SHP77 (cell line): ENCODE data around the gene TBC1D22A.

Experiments
- DNase-seq, 2 experiments: peaks; one replicate each; lab custom pipeline; 2025; lab: John Stamatoyannopoulos, UW

The TBC1D22A gene

DNA sequence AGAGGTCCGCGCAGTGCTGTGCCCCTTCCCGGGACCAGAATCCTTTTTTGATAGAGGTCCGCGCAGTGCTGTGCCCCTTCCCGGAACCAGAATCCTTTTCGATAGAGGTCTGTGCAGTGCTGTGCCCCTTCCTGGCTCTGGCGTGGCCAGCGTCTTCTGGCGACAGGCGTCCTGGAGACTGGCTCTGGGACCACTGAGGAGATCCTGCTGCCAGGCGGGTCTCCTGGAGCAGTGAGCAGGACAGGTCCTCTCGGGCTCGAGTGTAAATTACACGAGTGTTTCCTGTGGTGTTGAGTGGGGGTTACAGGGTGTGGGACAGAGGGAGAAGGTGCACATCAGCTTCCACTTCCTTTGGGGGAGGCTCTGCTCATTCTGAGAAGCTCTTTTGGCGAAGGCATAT lies 98.1 kb downstream of the TBC1D22A start:
- DNase-seq = no peak

DNA sequence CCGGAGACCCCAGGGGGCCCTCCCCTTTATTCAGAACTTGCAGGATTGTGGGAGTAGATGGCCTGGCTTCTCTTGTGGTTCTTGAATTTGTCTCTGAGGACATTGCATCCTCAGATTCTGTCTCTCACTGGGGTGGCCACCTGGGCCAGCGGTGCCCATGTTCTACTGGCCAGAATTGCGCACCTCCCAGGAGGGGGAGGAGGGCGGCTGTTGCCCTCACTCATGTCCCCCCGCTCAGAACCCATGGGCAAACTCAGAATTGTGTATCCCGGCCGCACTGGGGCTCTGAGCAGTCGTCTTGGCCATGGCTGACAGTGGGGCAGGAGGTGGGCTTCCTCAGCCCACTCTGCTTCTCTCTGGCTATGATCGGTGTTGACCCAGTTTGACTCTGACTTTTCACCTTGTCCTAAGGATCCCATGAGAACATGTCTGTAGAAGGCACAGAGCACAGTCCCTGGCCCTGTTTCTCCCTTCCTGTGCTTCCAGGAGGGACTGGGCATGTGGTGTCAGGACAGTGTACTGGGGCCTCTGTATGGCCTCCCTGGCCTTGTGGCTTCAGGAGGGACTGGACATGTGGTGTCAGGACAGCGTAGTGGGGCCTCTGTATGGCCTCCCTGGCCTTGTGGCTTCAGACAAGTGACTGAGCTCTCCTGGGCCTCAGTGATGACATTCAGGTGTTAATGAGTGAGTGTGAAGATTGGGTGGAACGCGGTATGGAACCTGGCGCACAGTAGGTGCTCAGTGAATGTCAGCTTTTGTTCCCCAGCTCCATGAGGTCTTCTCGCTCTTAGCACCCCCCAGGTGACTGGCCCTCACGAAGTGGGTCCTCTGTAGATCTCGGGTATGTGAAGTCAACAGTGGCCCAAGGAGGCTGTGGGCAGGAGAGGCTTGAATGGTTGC lies 99.3 kb downstream of the TBC1D22A start:
- DNase-seq = no peak

DNA sequence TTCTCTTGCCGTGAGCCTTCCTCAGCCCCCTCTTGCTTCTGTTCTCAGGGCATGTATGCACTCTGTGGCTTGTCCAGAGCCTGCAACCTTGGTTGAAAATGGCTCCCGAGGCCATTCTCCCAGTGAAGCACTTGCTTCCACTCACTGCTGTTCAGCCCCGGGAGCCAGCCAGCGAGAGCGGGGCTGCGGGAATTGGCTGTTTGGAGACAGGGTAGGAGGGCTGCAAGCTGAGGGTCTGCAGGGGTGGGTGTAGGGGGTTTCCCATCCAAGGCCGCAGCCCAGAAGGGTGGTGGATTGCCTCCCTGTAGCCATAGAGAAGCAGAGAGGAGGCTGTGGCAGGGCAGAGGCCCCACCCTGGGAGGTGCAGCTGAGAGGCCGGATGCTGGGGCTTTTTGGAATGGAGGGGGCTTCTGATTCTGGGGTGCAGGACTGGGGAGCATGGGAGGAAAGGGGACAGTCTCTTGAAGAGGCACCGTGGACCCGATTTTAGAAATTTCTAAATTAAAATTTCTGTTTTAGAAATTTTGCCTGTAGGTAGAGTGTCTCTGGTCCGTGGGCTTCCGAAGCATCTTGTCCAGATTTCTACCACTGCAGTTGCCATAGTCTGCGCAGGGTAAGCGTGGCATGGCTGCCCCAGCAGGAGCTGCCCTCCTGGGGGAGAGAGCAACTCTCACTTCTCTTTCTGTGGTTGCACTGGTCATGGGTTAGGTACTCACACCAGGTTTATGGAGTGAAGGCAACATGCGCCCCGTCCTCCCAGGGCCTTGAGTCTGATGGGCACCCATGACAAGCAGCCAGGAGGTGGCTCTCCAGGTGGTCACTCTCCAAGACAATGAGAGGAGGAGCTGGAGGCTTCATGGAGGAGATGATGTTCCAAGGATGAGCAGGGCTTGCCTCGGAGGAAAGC lies 100.2 kb downstream of the TBC1D22A start:
- DNase-seq = no peak

DNA sequence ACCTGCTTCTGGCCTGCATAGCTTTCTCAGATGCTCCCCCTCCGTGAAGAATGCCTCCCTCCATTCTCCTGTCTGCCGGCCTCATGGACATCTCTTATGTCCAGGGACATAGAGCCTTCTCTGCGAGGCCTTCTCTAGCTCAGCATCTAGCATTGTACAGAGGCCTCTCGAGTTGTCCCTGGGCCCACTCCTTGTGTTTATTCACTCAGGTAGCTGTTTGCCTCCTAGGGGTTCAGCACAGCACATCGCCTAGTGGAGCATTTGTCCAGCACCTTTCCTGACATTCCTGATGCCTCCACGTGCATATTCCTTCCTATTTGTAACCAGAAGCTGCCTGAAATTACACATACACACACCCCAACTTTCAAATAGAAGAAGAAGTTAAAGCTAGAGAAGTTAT lies 101.3 kb downstream of the TBC1D22A start:
- no peak for DNase-seq

DNA sequence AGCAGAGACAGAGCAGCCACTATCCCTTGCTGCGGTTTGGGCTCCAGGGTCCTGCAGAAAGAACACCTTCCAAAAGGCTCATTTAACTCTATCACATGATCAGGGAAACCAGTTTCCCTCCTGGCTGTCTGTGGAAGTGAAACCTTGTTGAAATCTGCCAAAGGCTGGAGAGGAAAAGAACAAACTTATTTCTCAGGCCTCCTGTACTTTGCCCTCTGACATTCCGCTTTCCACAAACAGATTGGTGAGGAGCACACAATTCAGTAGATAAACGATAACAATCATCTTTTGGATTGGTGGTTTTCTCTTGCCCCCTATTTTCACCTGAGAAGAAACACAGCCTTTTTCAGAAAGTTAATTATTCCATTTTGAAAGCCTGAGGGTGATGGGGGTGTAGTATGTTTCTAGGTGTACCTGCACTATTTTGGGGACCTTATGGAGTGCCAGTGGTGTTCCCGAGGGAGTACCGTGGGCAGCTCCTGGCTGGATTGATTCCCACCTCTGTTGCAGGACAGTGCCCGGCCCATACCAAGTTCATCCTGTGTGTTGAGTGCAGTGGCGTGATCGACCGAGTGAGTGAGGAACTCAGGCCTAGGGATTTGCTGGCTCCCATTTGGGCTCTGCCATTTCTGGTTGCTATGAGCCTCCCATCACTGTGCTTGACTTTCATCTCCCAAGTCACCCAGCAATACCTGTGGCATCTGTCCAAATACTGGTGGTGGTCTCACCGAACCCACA lies 102.0 kb downstream of the TBC1D22A start:
- DNase-seq = no peak

DNA sequence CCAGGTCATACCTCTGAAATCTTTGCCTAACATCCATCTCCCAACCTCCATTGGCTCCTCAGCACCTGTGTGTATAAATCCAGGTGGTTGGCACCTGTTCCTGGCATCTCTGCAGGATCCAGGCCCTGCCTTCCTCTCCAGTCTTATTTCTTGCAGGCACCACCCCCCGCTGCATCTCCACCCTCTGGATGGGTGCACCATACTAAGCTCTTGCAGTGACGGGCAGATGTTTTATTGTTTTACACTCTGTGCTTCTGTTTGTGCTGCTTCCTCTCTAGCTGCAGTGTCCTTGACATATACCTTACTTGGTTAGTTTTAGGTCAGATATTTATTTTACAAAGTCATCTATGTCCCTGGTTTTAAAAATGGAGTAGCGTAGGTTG lies 102.6 kb downstream of the TBC1D22A start:
- DNase-seq = no peak

DNA sequence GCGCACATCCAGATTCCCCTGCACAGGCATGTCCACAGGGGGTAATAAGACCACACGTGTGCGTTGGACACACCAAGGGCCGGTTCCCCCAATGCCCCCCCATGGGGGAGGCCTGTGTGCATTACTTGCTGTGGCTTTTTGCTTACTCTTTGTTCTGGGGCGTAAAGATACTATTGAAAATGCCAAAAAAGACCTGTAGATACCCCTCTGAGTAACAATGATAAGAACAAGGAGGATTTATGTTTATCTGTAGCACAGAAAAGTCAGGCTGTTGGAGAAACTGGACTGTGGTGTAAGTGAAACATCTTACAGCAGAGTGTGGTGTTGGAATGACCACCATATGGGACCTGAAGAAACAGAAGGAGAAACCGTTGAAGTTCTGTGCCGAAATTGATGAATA lies 103.2 kb downstream of the TBC1D22A start:
- DNase-seq = no peak

DNA sequence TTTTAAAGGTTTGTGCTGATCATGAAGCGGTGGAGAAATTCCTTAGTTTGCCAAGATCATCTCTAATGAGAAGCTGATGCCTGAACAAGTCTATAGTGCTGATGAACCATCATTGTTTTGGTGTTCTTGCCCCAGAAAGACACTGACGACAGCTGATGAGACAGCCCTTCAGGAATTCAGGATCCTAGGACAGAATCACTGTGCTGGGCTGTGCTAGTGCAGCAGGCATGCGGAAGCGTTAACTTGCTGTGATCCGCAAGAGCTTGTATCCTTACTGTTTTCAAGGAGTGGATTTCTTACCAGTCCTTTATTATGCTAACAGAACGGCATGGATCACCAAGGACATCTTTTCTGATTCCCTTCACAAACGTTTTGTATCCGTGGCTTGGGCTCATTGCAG lies 104.1 kb downstream of the TBC1D22A start:
- no peak for DNase-seq

DNA sequence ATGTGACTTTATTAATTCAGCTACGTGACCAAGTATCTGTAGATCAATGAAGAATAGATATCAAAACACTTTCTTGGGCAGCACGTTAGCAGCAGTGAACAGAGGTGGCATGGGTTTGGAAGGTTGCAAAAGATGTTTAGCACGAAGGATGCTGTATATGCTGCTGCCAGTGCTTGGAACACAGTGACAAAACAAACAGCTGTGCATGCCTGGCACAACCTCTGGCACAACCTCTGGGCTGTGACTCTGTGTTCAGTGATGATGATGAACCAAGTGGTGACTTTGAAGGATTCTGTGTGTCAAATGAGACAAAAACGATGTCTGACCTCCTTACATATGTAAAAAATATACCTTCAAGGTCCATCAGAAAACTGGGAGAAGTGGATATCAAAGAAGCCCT lies 104.7 kb downstream of the TBC1D22A start:
- no peak for DNase-seq

DNA sequence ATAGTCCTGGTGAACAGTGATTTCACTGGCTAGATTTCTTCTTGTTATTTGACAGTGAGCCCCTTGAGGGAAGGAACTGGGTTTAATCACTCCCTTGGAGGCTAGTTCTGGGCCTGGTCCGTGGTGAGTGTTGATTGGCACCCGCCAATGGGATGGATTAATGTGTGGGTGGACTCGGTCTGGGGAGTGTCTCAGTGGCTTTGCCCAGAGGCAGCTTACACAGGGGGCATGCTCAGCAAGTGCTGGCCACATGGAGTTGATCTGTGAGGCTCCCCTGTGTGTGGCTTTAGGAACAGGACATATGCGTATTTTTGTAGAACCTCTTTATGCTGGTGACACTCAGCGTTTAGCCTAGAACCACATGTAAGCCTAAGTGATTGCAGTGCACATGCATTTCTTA lies 106.9 kb downstream of the TBC1D22A start:
- DNase-seq = no peak

DNA sequence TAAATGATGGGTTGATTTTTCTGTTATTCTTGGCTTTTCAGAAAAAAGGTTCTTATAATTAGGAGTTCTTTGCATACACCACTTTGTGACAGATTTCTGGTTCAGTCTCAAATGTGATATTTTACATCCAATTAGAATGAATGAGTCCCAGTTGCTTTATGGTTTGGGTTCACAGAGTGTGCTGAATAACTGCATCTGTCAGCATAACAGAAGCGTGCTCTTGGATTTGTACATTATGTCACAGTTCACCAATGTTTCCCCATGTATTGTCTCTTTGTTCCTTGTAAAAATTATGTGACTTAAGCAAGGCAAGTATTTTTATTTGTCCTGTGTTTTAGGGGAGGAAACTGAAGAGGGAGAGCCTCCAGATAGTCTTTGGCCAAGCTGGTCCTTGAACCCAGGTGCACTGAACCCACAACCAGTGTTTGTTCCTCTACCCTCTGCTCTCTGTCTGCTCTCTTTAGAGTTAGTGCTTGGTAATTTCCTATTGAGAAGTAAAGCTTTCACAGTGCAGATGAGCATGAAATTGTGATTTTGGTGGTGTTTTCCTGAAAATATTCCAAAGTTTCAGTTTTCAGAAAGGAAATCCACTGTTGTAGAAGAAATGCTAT lies 107.5 kb downstream of the TBC1D22A start:
- no peak for DNase-seq

DNA sequence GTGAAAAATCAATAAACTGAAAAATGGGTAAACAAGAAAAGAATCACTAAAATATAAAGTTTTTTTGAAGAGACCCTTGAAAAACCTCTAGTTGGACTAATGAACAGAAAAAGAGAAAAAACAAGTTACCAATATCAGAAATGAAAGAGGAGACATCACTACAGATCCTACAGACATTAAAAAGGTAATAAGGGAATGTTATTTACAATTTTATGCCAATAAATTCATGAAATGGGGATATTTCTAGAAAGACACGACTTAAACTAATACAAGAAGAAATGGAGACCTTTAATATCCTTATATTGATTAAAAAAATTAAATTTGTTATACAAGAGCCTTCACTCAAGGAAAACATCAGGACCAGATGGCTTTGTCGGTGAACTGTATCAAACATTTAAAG lies 109.4 kb downstream of the TBC1D22A start:
- DNase-seq = no peak

DNA sequence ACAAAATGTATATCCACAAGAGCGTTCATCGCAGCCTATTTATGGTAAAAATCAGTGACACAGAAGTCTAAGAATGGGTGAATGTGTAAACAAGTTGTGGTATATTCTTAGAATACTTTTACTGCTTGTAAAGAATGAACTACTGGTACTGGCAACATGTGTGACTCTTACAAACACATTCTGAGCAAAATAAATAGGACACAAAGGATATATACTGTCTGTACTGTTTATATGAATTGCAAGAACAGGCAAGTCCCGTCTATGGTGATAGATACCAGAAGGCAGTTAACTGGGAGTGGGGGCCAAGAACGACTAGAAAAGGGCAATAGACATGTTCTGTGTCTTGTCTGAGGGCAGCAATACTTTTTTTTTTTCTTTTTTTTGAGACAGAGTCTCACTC lies 112.6 kb downstream of the TBC1D22A start:
- DNase-seq = no peak

DNA sequence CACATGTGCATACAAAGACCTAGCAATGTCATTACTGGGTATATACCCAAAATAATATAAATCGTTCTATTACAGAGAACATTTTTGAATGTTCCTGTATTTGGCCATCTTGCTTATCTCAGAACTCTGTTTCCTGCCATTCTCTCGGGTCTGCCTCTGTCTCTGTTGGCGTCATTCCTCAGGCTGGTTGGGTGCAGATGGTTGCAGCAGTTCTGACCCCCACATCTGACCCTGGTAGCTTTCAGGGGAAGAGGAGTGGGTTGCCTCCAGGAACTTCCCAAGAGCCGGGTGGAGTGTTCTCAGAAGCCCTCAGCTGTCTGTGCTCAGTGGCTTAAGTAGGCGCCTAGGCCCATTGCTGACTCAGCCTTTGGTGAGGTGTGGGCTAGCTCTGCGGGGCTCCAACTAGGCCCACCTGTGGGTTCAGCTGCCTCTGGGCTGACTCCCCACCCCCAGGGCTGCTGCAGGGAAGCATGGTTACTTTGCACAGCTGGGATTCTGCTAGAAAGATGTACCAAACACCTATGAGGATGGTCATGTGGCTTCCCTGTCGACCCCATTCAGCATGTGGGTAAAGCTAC lies 114.0 kb downstream of the TBC1D22A start:
- no peak for DNase-seq

DNA sequence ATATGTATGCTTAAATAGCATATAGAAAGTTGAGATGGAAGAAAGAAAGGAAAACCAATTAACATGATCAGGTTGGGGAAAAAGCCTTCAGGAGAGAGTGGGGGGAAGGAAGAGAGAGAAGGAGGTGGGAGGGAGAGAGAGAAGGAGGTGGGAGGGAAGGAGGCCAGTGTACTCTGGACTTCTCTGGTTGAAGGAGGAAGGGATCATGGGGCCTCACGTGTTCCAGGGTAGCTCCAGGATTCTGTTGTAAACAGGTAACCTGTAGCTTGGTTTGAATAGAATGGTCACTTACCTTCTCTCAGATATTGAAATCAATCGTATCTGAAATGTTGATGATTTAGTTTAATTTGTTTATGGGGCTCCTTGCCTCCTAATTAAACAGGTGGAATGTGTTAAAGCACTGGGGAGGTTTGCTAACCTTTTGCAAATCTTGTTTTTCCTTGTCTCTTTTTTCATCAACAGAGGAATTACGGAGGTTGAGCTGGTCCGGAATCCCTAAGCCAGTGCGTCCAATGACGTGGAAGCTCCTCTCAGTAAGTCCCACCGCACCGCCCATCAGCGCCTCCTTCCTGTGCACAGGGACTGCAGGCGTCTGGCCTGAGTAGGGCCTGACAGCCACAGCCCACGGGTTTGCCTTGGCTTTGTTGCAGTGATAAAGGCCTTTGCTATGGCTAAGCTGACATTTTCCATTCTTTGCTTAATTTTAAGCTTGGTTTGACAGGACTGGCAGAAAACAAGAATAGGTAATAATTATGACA lies 115.9 kb downstream of the TBC1D22A start:
- DNase-seq = no peak

DNA sequence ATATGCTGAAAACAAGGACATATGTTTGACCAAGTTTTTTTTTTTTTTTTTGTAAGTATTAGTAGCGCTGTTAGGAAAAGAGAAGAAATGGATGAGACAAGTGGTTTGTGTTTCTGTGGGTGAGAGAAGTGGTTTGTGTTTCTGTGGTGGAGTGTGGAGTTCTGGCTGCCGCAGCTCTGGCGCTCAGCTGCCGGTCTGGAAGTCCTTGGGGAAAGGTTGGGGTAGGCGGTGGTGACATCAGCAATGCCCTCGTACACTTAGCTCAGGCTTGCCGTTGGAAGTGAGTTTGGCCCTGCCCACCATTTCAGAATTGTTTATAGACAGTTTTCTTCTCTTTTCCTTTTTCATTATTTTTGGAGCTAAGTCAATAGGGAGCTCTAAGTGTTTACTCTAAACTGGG lies 116.6 kb downstream of the TBC1D22A start:
- no peak for DNase-seq

DNA sequence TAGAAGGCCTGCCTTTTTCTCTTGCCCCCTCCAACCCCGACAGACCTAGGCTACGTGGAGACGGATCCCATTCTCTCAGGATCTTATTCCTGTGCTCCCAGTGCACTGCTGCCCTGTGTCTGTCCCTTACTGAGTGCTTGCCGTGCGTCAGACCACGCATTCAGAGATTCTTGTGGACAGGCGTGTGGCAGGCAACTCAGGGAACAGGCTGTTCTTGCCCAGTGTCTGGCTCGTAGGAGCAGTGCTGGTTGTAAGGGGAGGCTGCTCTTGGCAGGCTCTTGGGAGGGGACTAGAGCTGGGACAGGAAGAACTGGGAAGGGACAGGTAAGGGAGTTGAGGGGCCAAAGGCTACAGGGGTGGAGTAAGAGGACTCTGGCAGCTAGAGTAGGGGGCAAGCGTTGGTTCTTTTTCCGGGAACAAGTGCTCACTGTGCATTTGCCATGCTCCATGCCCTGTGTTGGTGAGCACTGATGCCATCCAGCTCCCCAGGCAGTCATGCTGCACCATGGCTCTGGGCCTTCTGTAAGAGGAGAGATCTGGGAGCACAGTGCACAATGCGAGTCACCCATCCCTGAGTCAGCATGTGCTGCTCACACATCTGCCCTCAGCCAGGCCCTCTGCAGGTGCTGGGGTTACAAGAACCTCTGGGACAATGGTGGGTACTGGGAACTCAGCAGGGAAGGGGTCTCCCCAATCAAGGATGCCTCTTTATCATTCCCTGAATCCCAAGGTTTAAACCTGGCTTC lies 119.1 kb downstream of the TBC1D22A start:
- no peak for DNase-seq

DNA sequence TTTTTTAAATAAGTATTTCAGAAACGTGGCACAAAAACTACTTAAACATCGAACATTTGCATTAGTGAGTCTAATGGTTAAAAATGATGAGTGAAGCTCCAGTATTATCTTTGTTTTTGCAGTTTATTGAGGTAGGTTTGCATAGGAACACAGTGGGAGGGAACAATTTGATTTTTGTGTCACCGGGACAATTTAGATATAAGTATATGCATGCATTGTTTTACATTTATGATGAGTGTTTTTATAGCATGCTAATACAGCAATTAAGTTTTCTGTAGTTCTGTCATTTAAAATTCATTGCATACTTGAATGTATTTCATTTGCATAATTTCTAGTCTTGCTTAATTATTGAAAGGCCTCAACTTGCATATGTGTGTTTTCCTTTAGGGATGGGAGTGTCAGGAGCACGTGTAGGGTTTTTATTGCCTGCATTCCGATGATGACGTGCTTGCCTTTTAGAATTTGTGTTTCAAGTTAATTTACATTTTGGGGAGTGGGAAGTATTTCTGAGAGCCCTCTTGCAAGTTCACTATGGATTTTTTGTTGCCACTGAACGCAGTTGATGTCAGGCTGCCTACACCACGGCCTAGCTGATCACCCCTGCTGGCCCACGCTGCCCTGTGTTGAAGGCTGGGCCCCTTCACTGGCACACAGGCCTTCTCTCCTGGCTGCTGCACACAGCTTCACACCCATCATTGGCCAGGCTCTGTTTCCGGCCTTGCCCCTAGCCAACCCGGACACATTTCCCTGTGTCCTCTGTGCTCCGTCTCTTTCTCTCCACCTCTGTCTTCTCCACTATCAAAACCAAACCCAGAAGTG lies 120.9 kb downstream of the TBC1D22A start:
- DNase-seq = no peak

DNA sequence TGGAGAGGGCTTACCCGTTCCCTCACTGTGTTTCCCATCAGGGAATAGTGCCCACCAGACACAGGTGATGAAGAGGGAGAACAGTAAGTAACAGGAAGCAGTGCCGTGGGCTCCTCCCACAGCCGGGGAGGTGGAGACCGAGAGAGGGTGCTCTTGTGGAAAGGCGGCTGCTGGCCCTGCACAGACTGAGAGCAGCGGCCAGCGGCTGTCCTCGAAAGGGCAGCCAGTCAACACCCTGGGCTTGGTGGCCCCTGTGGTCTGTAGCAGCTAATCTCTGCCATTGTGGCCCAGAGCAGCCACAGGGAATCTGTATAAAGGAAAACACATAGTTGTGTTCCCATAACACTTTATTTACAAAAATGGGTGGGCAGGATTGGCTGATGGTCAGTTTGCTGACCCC lies 121.9 kb downstream of the TBC1D22A start:
- DNase-seq = no peak
